Endothelial cell of umbilical vein (primary cell): Measurements from ENCODE around the gene SLC25A5. TPM values are rescaled to one million over a fixed set of nuclear protein-coding genes. Genes with fewer than 3 reads are reported as not detected.
"Not testable (repeated sequence)": the region's sequence is repeated elsewhere in the genome, so short reads cannot be mapped to it uniquely, and the experiment has no call there.

ENCODE experiments used
- BruUV-seq: library from RNA; stranded (reverse); fragments of 400-500 nt; replicated peaks from 2 replicates; lab custom pipeline; 2021; lab: Mats Ljungman, UMichigan
- CTCF ChIA-PET: fragments of 300-600, 350-600 bp; sonication (Branson Sonifier 250); formaldehyde crosslinking; loops from one replicate; lab custom pipeline; 2021; ENCODE audit warnings: antibody characterized with exemption, inconsistent platforms; lab: Charles Lee
- POLR2A ChIA-PET: fragments of 300-600, 350-600 bp; sonication (Branson Sonifier 250); formaldehyde crosslinking; loops from one replicate; lab custom pipeline; 2021; ENCODE audit warnings: antibody characterized with exemption, inconsistent platforms; lab: Charles Lee
- DNase-seq: peaks from one replicate; pipeline ENCODE4 v3.0.0-alpha.2; 2011; ENCODE audit warnings: low read depth, low spot score
- FAIRE-seq: peaks from 2 replicates; lab custom pipeline; 2011; peaks lifted over from hg19 to GRCh38; lab: Jason Lieb, UNC
- H2AFZ ChIP-seq: 2 replicates; pipeline ENCODE4 v1.6.0; 2012; ENCODE audit warnings: low read depth, low read length, control low read depth, inconsistent platforms
- H3K27ac ChIP-seq: 2 replicates; pipeline ENCODE4 v1.5.1; 2011; ENCODE audit warnings: low read depth, mild to moderate bottlenecking, control low read depth, low read length, moderate library complexity; ENCODE audit not compliant: insufficient read depth
- H3K27me3 ChIP-seq, 2 experiments: 2 replicates each; pipeline versions ENCODE4 v1.6.0 to v1.6.1; 2011; ENCODE audit warnings: low read length in 2 of 2, mixed read lengths in 1 of 2; ENCODE audit not compliant: control insufficient read depth in 2 of 2, insufficient read depth in 2 of 2
- H3K36me3 ChIP-seq, 2 experiments: 2 replicates in 1 of 2; 3 replicates in 1 of 2; pipeline ENCODE4 v1.5.1; 2011; ENCODE audit warnings: low read length in 2 of 2, mild to moderate bottlenecking in 1 of 2, moderate library complexity in 1 of 2; ENCODE audit not compliant: control insufficient read depth in 2 of 2, insufficient read depth in 2 of 2; ENCODE audit errors: extremely low read depth in 1 of 2
- H3K4me1 ChIP-seq: 3 replicates; pipeline ENCODE4 v1.5.1; 2011; ENCODE audit warnings: mild to moderate bottlenecking, low read length; ENCODE audit not compliant: control insufficient read depth, insufficient read depth; ENCODE audit errors: extremely low read depth
- H3K4me2 ChIP-seq: 2 replicates; pipeline ENCODE4 v1.6.1; 2011; ENCODE audit warnings: low read length, control low read depth, mixed read lengths; ENCODE audit not compliant: insufficient read depth
- H3K4me3 ChIP-seq, 3 experiments: fragments of 200-600 bp in 1 of 3; sonication (generic), shearing (Covaris generic) in 1 of 3; replicated peaks in 1 of 3; 2 replicates each; pipeline ENCODE4 v1.5.1; 2011 to 2016; ENCODE audit warnings: control low read depth in 3 of 3, low read length in 3 of 3, mild to moderate bottlenecking in 2 of 3, inconsistent platforms in 1 of 3, low read depth in 1 of 3, moderate library complexity in 1 of 3; ENCODE audit not compliant: insufficient read depth in 1 of 3
- H3K79me2 ChIP-seq: 2 replicates; pipeline ENCODE4 v1.6.0; 2012; ENCODE audit warnings: low read length, inconsistent platforms; ENCODE audit not compliant: control insufficient read depth, insufficient read depth
- H3K9ac ChIP-seq: replicated peaks from 2 replicates; pipeline ENCODE3; 2011; ENCODE audit warnings: low read length, control low read depth; ENCODE audit not compliant: insufficient read depth; ENCODE audit errors: extremely low read depth
- H3K9me1 ChIP-seq: replicated peaks from 3 replicates; pipeline ENCODE4 v1.6.0; 2011; ENCODE audit warnings: mild to moderate bottlenecking, low read length; ENCODE audit not compliant: control insufficient read depth, insufficient read depth; ENCODE audit errors: extremely low read depth
- H3K9me3 ChIP-seq: replicated peaks from 2 replicates; pipeline ENCODE4 v1.5.1; 2012; ENCODE audit warnings: low read length, inconsistent platforms; ENCODE audit not compliant: control insufficient read depth, insufficient read depth
- H4K20me1 ChIP-seq: replicated peaks from 2 replicates; pipeline ENCODE3; 2011; ENCODE audit warnings: mild to moderate bottlenecking, low read length; ENCODE audit not compliant: control insufficient read depth, insufficient read depth; ENCODE audit errors: extremely low read depth
- FOS ChIP-seq: IDR thresholded peaks from 2 replicates; pipeline ENCODE4 v1.6.1; 2011; ENCODE audit warnings: mild to moderate bottlenecking, low read length, moderate library complexity, borderline replicate concordance; ENCODE audit not compliant: insufficient read depth
- JUN ChIP-seq: IDR thresholded peaks from 2 replicates; pipeline ENCODE4 v1.6.1; 2011; ENCODE audit warnings: borderline replicate concordance, low read depth; ENCODE audit not compliant: insufficient read length, insufficient read depth
- POLR2AphosphoS5 ChIP-seq: IDR thresholded peaks from 2 replicates; pipeline ENCODE4 v1.6.1; 2012; ENCODE audit warnings: low read depth, mild to moderate bottlenecking, control low read depth, low read length, moderate library complexity; ENCODE audit not compliant: insufficient read depth
- dilution Hi-C: fragments of 300-500 bp; cut with MboI; formaldehyde crosslinking; loops from one replicate; pipeline ENCODE4 v1.15.0; 2019; ENCODE audit warnings: low sequenced_read_pairs; ENCODE audit not compliant: extremely low pct_ligation_motif_present
- intact Hi-C: fragments of 100-400 bp; cut with micrococcal nuclease; formaldehyde crosslinking; loops from one replicate; pipeline ENCODE4 v1.10.0; 2022
- polyA plus RNA-seq, 4 experiments: library from polyadenylated mRNA; depleted of rRNA in 3 of 4; stranded (reverse) in 3 of 4; unstranded in 1 of 4; fragments of >200 nt; gene quantifications; 2 replicates each; pipeline versions ENCODE4 v1.2.1 to v1.2.3, GENCODE V29; 2011 to 2012; ENCODE audit warnings: missing spikeins in 1 of 4
- total RNA-seq: library from RNA; stranded (reverse); gene quantifications from 2 replicates; pipeline ENCODE4 v1.2.3, GENCODE V29; 2021
- TF ChIP-seq, protein P1 (sequence below), 2 donors: IDR thresholded peaks; 1 replicate in 1 of 2; 2 replicates in 1 of 2; pipeline ENCODE4 v1.5.1; 2011; ENCODE audit warnings: low read length in 2 of 2, mild to moderate bottlenecking in 2 of 2, moderate library complexity in 2 of 2, control low read depth in 1 of 2, inconsistent platforms in 1 of 2, low read depth in 1 of 2; ENCODE audit not compliant: insufficient read depth in 1 of 2; ENCODE audit errors: extremely low read depth in 1 of 2
- TF ChIP-seq, protein P2 (sequence below): IDR thresholded peaks from 2 replicates; pipeline ENCODE4 v1.6.1; 2011; ENCODE audit not compliant: insufficient read depth, insufficient read length

SLC25A5 gene
- total and polyA plus RNA-seq, 2 donors (not counting 3 experiments of a cell fraction or from before 2014, with no cell fraction given), result 379 to 651 TPM

DNA sequence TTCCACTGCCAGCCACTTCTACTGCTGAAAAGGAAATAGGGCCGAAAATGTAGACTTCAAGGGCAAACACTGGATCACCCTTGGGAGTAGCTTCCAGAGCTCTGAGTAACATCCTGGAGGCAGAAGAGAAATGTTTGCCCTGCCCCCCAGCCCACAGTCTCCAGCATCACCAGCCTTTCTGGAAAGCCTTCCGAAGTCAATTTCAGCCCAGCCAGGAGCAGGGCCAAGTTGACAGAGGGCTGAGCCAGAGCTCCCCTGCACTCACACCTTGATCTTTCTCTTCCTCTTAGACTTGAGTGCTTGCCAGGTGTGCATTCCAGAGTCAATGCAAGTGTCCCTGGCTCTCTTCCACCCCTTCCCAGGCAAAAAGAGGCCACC, 35.2 kb downstream of the SLC25A5 start:
- dilution Hi-C loops (no loop called here), intact Hi-C loops (no loop called here)
- Histone ChIP-seq H3K27ac (peak overlapping the region; percentile 54), H3K4me1 (peaks cover 14% of the 10 kb centered on the region), H3K79me2 (no peaks in the 10 kb centered on the region), H3K9me1 (no peaks in the 10 kb centered on the region), H3K9ac (no peak overlapping the region), H3K9me3 (no peaks in the 10 kb centered on the region), H3K27me3 (no peaks in the 10 kb centered on the region), H3K4me2 (no peak overlapping the region), H2AFZ (peak overlapping the region; percentile 18), H3K36me3 (no peaks in the 10 kb centered on the region), H4K20me1 (no peaks in the 10 kb centered on the region), H3K4me3 (no peak overlapping the region)
- ChIA-PET CTCF (interaction anchor here (1.0 to 2.0 kb wide), 7 partner anchors 9 to 288 kb away, joined by 3 to 16 read pairs (median 4); partner anchors contain the start of gene RPL39), POLR2A (interaction anchor here (0.8 kb wide), 1 partner anchor 288 kb away, joined by 3 read pairs; the partner anchor contains the start of gene RPL39)
- FAIRE-seq (peak; percentile 86), DNase-seq (peak; percentile 59)
- BruUV-seq, result no TSS peak
- no peak for TF ChIP-seq JUN
- TF ChIP-seq, protein P1, sequence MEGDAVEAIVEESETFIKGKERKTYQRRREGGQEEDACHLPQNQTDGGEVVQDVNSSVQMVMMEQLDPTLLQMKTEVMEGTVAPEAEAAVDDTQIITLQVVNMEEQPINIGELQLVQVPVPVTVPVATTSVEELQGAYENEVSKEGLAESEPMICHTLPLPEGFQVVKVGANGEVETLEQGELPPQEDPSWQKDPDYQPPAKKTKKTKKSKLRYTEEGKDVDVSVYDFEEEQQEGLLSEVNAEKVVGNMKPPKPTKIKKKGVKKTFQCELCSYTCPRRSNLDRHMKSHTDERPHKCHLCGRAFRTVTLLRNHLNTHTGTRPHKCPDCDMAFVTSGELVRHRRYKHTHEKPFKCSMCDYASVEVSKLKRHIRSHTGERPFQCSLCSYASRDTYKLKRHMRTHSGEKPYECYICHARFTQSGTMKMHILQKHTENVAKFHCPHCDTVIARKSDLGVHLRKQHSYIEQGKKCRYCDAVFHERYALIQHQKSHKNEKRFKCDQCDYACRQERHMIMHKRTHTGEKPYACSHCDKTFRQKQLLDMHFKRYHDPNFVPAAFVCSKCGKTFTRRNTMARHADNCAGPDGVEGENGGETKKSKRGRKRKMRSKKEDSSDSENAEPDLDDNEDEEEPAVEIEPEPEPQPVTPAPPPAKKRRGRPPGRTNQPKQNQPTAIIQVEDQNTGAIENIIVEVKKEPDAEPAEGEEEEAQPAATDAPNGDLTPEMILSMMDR (IDR thresholded peaks at IDR 0.05; ENCODE audit: extremely low read depth in 1 of 2, insufficient read depth in 1 of 2, low read depth in 1 of 2, low read length in 2 of 2), result no peak
- TF ChIP-seq, protein P2, sequence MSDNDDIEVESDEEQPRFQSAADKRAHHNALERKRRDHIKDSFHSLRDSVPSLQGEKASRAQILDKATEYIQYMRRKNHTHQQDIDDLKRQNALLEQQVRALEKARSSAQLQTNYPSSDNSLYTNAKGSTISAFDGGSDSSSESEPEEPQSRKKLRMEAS, result no peak
- peak; percentile 53 for TF ChIP-seq POLR2AphosphoS5
- peak; percentile 30 for TF ChIP-seq FOS

DNA sequence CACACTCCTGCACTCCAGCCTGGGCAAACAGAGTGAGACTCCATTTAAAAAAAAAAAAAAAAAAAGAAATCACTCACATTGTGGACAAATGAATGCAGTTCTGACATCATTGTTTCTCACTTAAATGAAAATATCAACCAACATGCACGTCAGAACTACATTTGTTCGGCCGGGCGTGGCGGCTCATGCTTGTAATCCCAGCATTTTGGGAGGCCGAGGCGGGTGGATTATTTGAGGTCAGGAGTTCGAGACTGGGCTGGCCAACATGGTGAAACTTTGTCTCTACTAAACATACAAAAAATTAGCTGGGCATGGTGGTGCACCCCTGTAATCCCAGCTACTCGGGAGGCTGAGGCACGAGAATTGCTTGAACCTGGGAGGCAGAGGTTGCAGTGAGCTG, 36.9 kb downstream of the SLC25A5 start:
- H3K27me3 ChIP-seq, H3K9me1 ChIP-seq, dilution Hi-C loops, H3K4me2 ChIP-seq, H3K79me2 ChIP-seq, H3K4me3 ChIP-seq, H3K36me3 ChIP-seq, H3K9ac ChIP-seq, H3K27ac ChIP-seq, DNase-seq, H3K9me3 ChIP-seq, H4K20me1 ChIP-seq, BruUV-seq, intact Hi-C loops, H2AFZ ChIP-seq, FAIRE-seq, POLR2A ChIA-PET: not testable (repeated sequence)
- CTCF ChIA-PET, result interaction anchor here (1.0 kb wide), 1 partner anchor 225 kb away, joined by 4 read pairs; no protein-coding TSS in a partner anchor
- peaks cover 14% of the 10 kb centered on the region for H3K4me1 ChIP-seq
